HG02885 (cell line): ENCODE data around the gene RGS7.
"Not testable (repeated sequence)": the region's sequence is repeated elsewhere in the genome, so short reads cannot be mapped to it uniquely, and the experiment has no call there.

Source experiments
- ATAC-seq: cut with Tn5 transposase; IDR thresholded peaks from one replicate; pipeline ENCODE4 v1.9.1; 2021; ENCODE audit warnings: mild to moderate bottlenecking; ENCODE audit not compliant: unreplicated experiment, poor library complexity

RGS7 gene

DNA sequence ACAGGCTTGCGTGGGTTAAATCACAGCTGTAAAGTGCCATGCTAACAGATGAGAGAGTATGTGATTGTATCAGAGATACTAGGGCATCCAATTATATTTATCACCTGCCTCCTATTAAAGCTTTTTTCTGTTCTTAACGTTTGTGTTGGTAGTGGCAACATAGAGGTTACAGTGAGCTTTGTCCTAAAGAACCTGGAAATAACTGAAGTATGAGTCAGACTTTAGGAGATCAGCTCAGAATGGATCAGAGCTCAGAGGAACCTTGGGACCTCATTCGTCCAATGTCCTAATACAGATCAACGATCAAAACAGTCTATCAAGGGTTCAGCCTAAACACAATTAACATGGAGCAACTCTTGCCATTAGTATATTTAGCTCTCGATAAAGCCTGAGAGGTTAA, 81.0 kb downstream of the RGS7 start:
- no peak for ATAC-seq

DNA sequence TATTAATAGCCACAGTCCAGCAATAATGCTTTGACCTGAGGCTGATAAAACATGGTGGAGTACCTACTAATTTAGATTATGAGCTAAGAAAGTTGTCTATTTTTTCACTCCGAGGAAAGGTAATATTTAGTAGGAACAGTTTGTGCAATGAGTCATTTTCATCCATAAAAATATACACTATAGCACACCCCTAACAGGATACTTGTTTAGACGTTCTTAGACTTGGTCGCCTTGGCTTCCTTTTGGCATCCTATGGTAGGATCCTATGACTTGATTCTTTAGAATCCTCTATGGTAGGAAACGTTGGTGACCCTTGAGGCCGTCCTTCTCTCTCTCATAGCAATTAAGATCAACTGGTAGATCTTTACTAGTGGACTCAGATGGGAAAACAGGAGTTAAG, 81.8 kb downstream of the RGS7 start:
- no peak for ATAC-seq

DNA sequence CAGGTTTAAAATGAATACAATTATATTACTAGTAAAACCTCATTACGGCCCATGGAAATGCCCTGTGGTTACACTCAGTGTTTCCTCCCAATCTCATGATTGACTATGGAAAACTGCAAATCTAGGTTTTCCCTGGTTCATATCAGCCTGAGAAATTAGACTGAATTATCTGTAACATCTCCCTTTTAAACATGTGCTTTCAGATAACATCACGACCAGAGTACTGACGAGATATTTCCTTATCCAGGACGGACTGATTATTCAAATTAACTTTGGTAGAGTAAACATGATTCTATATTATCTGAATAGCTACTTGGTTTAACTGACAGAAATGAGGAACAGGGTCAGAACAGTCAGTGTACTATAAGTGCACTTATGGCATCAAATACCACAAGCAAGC, 82.3 kb downstream of the RGS7 start:
- ATAC-seq, result no peak

DNA sequence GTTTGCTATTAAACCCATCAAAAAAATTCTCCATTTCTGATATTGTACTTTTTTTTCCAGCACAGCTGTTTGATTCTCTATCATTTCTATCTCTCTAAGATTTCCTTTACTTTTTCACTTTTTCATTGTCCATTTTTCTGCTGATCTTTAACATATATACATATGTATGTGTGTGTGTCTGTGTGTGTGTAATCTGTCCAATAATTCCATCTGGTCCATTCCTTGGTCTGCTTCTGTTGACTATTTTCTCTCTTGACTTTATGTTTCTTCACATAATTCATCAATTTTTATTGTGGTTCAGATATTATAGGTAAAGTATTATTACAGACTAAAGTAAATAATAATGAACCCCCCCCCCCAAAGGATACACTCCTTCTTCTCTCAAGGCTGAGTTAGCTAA, 84.2 kb downstream of the RGS7 start:
- ATAC-seq, result no peak

DNA sequence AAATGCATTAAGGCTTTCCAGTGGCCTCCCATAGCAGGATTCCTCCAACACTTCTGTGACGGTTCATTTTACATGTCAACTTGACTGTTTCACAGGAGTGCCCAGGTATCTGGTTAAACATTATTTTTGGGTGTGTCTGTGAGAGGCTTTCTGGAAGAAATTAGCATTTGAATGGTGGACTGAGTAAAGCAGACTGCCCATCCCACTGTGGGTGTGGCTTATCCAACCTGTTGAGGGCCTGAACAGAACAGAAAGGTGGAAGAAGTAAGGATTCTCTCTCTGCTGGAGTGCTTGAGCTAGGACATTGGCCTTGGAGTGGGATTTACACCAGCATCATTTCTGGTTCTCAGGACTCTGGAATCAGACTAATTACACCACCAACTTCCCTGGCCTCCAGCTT, 85.6 kb downstream of the RGS7 start:
- ATAC-seq, result no peak

DNA sequence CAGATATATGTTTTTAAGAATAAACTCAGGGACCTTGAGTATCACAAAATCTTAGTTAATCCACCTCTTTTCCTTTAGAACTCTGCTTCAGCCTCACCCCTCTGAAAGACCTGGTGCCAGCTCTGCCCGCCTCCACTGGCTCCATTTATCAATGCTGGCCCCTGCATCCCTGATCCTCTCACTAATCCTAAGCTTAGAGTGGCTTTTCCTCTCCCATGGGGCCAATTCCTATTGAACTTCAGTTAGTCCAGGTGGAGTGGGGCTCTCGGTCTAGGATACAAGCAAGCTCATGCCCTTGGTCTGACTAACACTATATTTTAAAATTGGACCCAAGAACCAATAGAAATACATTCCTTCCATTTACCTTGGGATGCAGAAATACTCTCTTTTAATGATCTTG, 87.0 kb downstream of the RGS7 start:
- no peak for ATAC-seq

DNA sequence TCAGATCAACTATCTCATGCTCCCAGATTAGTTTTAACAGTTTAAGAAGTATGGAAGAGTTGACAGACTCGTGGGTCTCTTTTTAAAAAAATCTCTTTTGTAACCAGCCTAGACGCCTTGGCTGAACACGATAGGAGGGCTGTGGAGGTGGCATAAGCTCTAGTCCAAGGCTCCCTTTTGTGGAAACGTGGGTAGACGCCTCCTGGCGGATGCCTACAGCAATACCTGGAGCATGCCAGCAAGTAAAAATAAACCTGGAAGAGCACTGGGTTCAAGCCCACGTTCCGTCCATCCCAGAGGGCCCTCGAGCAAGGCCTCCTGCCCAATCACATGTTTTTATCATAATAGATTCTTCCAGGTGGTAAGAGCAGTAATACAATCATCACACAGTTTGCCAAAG, 87.9 kb downstream of the RGS7 start:
- ATAC-seq, result no peak

DNA sequence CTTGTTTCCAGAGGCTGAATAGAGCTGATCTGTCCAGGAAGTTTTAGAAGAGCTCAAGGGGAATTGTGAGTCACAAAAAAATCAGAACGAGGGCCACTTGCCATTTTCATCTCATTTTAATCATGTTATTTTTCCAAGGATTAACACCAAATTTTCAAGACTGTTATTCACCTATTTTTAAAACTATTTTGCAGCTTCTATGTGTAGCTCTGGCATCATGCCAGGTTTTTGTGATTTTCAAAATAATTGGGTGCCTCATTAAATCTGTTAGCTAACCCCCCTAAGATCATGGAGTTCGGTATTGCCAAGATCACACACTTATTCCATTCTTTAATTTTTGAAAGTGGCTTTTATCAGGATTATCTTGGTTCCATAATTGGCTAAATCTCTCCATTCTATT, 90.9 kb downstream of the RGS7 start:
- no peak for ATAC-seq

DNA sequence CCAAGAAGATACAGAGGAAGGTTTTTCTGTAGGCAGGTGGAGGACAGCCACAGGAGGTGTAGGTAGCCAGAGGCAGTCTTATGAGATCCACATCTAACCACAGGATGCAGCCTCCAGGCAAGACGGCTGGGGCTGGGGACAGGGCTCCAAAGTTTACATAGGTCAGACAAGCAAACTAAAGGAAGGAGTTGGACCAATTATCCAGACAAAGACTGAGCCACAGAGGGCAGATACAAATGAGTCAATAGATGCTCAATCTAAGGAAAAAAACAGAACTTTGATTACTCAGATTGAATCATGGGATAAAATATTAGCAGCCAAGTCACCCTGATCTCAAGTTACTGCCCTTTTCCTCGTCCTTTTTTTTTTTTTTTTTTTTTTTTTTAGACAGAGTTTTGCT, 91.6 kb downstream of the RGS7 start:
- ATAC-seq, result no peak

DNA sequence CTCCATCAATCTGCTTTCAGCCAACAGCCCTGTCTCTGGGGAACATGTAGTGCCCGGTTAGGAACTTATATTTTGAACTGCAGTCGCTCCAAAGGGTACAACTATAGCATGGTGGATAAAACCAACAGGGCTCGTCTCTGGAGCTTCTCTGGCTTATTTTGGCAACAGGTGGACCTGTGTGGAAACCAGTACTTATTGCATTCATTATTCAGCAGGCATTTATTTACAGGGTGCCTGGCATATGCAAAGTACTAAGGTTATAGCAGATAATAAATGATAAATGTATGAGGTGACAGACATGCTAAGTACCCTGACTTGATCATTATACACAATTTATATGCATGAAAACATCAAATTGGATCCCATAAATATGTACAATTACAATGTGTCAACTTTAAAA, 93.7 kb downstream of the RGS7 start:
- ATAC-seq, result no peak

DNA sequence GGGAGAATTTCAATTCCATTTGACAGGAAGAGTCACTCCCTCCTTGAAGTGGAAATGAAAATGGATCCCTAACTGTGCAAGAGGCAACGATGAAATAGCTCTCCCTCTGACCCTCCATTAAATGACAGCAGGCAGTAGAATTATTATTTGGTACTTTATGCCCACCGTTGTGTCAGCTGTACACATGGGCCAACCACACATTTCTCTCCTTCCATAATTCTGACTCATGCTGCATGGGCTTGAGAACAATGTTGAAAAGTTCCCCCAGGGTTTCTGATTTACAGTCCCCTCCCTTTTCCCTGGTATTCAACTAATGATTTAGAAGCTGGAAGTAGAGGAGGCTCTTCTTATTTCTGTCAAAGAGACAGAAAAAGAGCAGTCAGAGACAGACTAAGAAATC, 103.5 kb downstream of the RGS7 start:
- ATAC-seq, result no peak

DNA sequence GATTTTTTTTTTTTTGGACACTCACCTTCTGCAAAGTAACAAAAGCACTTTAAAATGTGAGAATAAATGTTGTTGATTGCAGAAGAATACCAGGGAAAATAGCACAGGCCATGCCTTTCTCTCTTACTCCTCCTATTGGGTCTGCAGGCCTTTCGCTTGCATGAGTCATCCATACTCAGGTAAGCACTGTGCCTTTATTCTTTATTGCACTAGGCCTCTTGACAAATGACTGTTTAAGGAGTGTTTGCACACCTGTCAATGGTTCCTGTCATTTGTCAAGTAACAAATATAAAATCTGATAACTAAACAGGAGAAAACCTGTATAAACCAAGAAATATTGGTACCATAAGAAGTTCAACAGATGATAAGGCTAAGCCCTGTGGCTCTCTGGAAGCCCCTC, 106.5 kb downstream of the RGS7 start:
- ATAC-seq, result no peak

DNA sequence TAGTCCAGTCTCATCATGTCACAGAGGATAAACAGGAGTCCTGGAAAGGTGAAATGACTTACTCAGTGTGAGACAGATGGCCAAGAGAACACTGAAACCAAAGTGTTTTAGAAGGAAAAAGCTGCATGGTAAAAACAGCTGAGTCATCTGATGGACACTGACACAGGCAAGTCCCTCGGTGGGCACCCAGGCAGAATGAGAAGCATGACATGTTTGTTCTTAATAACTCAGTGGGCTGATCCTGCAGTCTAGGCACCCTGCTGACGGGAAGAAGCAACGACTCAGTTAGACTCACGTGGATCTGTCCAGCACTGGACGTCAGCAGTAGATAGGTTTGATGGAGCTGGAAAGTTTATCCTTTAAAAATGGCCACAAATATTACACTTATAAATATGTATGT, 116.9 kb downstream of the RGS7 start:
- ATAC-seq, result no peak

DNA sequence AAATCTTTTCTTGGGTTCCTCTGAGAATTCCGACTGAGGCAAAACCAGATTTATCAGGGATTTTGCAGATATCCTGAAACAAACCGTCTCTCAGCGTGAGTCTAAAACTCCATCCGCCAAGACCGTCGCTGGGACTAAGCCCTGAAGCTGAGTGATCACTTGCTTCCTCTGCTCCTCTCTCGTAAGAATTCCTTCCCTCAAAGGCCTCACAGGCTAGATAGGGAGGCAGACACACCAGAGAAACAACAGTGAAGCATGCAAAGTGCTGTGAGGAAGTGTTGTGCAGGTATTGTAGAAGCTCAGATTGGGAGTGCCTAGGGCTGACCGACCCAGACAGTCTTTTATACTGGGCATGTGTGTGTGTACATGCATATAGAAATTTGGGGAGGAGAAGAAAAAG, 119.1 kb downstream of the RGS7 start:
- ATAC-seq, result no peak

DNA sequence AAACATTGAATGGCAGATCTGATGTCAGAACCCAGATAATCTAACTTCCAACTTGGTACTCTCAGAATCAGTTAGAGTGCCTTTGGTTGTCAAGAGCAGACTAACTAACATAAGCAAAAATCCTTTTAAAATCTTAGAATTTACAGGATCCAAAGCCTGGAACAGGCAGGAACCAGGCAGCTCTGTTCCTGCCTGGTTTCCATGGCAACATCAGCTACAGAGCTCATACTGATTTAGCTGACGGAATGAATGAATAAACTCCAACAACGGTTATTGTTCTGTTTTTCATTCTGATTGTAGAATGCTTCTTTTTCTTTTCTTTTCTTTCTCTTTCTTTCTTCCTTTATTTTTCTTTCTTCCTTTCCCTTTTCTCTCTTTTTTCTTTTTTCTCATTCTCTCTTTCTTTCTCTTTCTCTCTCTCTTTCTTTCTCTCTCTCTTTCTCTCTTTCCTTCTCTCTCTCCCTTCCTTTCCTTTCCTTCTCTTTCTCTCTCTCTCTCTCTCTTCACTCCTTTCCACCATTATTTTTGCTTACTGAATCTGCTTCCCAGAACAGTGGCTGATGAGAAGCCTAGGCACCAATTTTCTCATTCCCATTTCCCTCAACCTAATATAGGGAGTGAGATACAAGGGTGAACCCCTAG, 121.6 kb downstream of the RGS7 start:
- ATAC-seq, result no peak

DNA sequence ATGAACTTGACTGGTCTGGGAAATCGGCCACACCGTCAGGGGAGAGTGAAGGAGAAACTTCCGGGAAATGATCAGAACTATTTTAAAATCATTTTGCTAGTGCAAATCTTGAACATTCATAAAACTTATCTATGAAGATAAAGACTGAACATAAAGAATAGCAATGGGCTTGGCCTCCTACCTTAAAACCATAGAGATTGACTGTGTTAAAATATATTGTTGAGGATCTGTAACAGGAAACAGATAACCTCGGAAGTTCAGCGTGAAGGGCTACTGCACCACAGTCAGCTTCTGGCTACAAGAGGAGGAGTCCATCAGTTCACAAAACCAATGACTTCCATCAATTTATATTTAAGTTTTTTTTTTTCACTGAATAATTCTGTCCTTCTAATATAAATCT, 127.3 kb downstream of the RGS7 start:
- ATAC-seq, result no peak

DNA sequence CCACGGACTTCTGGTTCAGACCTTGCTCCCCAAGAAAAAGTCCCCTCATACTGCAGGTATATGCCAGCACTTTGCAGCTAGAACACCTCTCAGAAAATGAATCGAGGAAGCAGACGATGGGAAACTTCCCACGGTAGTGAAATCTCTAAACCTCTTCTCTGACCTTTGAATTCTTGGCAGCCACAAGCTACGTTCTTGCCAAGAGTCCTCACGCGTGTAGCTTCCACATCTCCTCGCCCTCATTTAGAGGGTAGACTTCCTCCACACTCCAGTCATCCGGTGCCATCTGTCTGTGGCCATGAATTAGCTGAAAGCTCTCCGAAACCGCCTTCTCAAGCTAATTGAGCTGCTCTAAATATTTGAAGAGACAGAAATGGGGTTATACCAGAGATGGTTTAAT, 127.8 kb downstream of the RGS7 start:
- no peak for ATAC-seq

DNA sequence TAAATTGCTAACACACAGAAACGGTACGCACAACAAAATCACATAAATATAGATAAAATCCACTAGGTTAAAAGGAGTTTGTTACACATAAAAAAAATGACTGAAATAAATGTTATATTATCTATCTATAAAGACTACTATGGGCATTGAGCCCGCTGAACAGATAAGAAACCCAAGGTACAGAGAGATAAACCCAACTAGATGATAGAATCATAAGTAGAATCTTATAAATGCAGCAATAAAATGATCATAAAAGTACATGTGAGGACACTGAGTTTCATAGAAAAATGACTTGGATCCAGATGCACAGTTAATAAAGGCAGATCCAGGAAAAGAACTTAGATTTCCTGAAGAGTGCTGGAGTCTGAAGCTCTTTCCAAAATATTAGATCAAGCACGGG, 128.7 kb downstream of the RGS7 start:
- ATAC-seq, result no peak

DNA sequence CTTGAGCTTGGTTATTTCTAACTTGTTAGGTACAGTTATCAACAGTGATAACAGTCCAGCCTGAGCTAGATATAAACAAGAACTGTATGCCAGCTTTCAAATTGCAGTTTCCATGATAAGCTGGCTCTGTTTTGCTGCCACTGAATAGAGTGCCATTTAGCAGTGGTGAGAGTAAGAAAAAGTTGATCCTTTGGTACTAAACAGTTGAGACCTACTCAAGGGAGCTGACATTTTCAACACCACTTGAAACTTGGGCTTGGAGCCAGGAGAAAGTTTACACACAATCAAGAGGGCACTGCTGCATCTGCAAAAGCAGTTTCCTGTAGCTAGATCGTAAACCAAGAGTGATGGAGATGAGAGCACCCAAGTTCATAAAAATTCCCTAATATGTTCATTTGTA, 131.3 kb downstream of the RGS7 start:
- no peak for ATAC-seq

DNA sequence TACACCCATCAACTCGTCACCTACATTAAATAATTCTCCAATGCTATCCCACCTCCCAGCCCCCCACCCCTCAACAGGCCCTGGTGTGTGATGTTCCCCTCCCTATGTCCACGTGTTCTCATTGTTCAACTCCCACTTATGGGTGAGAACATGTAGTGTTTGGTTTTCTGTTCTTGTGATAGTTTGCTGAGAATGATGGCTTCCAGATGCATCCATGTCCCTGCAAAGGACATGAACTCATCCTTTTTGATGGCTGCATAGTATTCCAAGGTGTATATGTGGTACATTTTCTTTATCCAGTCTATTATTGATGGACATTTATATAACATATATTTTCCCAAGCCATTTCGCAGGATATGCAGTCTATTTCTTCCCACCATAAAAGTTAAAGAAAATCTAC, 132.8 kb downstream of the RGS7 start:
- ATAC-seq, result not testable (repeated sequence)

DNA sequence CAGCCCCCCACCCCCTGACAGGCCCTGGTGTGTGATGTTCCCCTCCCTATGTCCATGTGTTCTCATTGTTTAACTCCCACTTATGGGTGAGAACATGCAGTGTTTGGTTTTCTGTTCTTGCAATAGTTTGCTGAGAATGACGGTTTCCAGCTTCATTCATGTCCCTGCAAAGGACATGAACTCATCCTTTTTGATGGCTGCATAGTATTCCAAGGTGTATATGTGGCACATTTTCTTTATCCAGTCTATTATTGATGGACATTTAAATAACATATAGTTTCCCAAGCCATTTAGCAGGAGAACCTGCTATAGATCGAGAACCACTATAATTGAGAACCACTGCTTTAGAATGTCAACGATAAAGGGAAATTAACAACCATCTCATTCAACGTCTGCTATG, 134.2 kb downstream of the RGS7 start:
- ATAC-seq, result not testable (repeated sequence)

DNA sequence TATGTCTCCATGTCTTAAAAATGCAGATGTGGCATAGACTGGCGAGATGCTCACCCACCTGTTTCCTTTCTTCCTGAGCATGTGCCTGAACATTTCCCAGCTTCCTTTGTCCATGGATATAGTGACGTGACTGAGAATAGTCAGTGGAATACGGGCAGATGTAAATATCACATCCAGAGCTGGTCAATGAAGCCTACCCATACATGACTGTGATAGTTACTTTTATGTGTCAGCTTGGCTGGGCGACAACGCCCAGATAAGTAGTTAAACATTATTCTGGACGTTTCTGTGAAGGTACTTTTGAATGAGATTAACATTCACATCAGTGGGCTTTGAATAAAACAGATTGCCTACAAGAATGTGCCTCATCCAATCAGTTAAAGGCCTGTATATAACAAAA, 135.7 kb downstream of the RGS7 start:
- ATAC-seq, result no peak

DNA sequence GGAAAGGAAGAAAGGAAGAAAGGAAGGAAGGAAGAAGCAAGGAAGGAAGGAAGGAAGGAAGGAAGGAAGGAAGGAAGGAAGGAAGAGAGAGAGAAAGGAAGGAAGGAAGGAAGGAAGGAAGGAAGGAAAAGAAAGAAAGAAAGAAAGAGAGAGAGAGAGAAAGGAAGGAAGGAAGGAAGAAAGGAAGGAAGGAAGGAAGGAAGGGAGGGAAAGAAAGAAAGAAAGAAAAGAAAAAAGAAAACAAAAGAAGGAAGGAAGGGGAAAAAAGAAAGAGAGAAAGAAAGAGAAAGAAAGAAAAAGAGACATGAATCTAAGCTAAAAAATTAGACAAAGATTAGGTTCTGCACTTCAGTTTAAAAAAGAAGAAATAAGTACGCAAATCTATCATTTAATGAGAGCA, 136.1 kb downstream of the RGS7 start:
- not testable (repeated sequence) for ATAC-seq
